ENCODE results near the gene MTHFR.

DNA sequence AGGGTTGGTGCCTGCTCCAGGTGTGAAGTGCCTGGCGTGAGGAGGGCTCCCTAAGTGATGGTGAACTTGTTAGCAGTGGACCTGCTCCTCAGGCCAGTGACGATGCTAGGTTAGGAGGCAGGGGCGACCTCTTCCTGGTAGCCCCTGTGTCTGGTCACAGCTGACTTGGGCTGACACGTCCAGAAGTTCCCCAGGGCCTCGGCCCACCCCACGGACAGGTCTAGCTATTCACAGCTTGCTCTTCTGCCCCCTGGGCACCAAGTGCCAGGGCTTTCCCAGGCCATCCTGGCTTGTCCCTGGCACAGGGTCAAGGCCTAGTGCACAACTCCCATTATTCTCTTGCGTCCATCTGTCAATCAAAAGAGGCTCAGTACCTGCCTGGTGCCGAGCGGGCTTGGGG is 54.7 kb downstream of the MTHFR start:
- TF ChIP-seq, protein P1, sequence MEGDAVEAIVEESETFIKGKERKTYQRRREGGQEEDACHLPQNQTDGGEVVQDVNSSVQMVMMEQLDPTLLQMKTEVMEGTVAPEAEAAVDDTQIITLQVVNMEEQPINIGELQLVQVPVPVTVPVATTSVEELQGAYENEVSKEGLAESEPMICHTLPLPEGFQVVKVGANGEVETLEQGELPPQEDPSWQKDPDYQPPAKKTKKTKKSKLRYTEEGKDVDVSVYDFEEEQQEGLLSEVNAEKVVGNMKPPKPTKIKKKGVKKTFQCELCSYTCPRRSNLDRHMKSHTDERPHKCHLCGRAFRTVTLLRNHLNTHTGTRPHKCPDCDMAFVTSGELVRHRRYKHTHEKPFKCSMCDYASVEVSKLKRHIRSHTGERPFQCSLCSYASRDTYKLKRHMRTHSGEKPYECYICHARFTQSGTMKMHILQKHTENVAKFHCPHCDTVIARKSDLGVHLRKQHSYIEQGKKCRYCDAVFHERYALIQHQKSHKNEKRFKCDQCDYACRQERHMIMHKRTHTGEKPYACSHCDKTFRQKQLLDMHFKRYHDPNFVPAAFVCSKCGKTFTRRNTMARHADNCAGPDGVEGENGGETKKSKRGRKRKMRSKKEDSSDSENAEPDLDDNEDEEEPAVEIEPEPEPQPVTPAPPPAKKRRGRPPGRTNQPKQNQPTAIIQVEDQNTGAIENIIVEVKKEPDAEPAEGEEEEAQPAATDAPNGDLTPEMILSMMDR (IDR thresholded peaks at IDR 0.05; ENCODE audit: poor library complexity, severe bottlenecking), result no peak
- TF ChIP-seq, protein P2, sequence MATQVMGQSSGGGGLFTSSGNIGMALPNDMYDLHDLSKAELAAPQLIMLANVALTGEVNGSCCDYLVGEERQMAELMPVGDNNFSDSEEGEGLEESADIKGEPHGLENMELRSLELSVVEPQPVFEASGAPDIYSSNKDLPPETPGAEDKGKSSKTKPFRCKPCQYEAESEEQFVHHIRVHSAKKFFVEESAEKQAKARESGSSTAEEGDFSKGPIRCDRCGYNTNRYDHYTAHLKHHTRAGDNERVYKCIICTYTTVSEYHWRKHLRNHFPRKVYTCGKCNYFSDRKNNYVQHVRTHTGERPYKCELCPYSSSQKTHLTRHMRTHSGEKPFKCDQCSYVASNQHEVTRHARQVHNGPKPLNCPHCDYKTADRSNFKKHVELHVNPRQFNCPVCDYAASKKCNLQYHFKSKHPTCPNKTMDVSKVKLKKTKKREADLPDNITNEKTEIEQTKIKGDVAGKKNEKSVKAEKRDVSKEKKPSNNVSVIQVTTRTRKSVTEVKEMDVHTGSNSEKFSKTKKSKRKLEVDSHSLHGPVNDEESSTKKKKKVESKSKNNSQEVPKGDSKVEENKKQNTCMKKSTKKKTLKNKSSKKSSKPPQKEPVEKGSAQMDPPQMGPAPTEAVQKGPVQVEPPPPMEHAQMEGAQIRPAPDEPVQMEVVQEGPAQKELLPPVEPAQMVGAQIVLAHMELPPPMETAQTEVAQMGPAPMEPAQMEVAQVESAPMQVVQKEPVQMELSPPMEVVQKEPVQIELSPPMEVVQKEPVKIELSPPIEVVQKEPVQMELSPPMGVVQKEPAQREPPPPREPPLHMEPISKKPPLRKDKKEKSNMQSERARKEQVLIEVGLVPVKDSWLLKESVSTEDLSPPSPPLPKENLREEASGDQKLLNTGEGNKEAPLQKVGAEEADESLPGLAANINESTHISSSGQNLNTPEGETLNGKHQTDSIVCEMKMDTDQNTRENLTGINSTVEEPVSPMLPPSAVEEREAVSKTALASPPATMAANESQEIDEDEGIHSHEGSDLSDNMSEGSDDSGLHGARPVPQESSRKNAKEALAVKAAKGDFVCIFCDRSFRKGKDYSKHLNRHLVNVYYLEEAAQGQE (IDR thresholded peaks at IDR 0.05; ENCODE audit: borderline replicate concordance), result no peak
- TF ChIP-seq RAD21 (conservative IDR thresholded peaks at IDR 0.05) (no peak), EP300 (conservative IDR thresholded peaks at IDR 0.05; ENCODE audit: poor library complexity, severe bottlenecking) (no peak)

All from neural cell (in vitro differentiated cells).